B cell (primary cell): ENCODE measurements around the gene NR0B2.

Experiments used
- CTCF ChIP-seq: fragments of 200-600 bp; IDR thresholded peaks from one replicate; pipeline ENCODE4 v1.8.0; 2022; ENCODE audit warnings: antibody characterized with exemption, mild to moderate bottlenecking
- EZH2 ChIP-seq: IDR thresholded peaks from 2 replicates; pipeline ENCODE4 v1.6.1; 2012; ENCODE audit warnings: borderline replicate concordance, low read depth, mild to moderate bottlenecking, moderate library complexity, low read length; ENCODE audit not compliant: insufficient read depth, poor library complexity, severe bottlenecking

- TF ChIP-seq CTCF (no peak), EZH2 (no peak)
Measured at GRCh38 chr1:26913389-26913753, 404 bp downstream of the NR0B2 start.
